K562 (cell line): ENCODE data around the gene GAB4. TPM values are rescaled to one million over a fixed set of nuclear protein-coding genes. Genes with fewer than 3 reads are reported as not detected.

Experiments used
- ATAC-seq: fragments of 200-7000 bp; cut with Tn5 transposase; 3 replicates; pipeline ENCODE4 v1.9.1; 2020; ENCODE audit warnings: moderate library complexity
- BruUV-seq: library from RNA; stranded (reverse); fragments of 400-500 nt; replicated peaks from 2 replicates; lab custom pipeline; 2021; lab: Mats Ljungman, UMichigan
- CTCF ChIA-PET: fragments of 300-600 bp; formaldehyde crosslinking; extraction: SDS; loops from one replicate; lab custom pipeline; 2021; ENCODE audit warnings: low intra/inter-chr PET ratio; lab: Yijun Ruan, JAX
- POLR2A ChIA-PET: fragments of 300-600, 350-650 bp; sonication (Branson Sonifier 250); formaldehyde crosslinking; extraction: SDS; loops from one replicate; lab custom pipeline; 2021; ENCODE audit warnings: antibody characterized with exemption, inconsistent platforms; lab: Yijun Ruan, JAX
- DNase-seq, 4 experiments: peaks; one replicate each; pipeline versions ENCODE4 v3.0.0 to v3.0.0-alpha.2; 2011 to 2018; ENCODE audit warnings: low spot score in 3 of 4, mixed read lengths in 3 of 4; ENCODE audit errors: extremely low read depth in 1 of 4
- FAIRE-seq: peaks from 2 replicates; lab custom pipeline; 2011; peaks lifted over from hg19 to GRCh38; lab: Jason Lieb, UNC
- H2AFZ ChIP-seq: 2 replicates; pipeline ENCODE4 v1.6.0; 2011; ENCODE audit warnings: low read depth, low read length, control low read depth, inconsistent platforms
- H3K27ac ChIP-seq: fragments of 200-600 bp; 3 replicates; pipeline ENCODE4 v1.8.0; 2011; ENCODE audit warnings: low read depth, mild to moderate bottlenecking, control low read depth, inconsistent platforms, low read length, moderate library complexity, mixed read lengths; ENCODE audit errors: extremely low read depth
- H3K27me3 ChIP-seq, 2 experiments: fragments of 300-600 bp in 1 of 2; 2 replicates in 1 of 2; 3 replicates in 1 of 2; pipeline versions ENCODE4 v1.6.0 to v1.8.0; 2011; ENCODE audit warnings: inconsistent platforms in 2 of 2, low read length in 2 of 2, mild to moderate bottlenecking in 1 of 2, mixed read lengths in 1 of 2, moderate library complexity in 1 of 2; ENCODE audit not compliant: control insufficient read depth in 2 of 2, insufficient read depth in 2 of 2
- H3K36me3 ChIP-seq: fragments of 300-600 bp; 3 replicates; pipeline ENCODE4 v1.8.0; 2011; ENCODE audit warnings: mild to moderate bottlenecking, low read length, inconsistent platforms; ENCODE audit not compliant: control insufficient read depth, insufficient read depth
- H3K4me1 ChIP-seq, 2 experiments: fragments of 200-600 bp in 1 of 2; replicated peaks in 1 of 2; 2 replicates in 1 of 2; 3 replicates in 1 of 2; pipeline versions ENCODE4 v1.5.1 to v1.8.0; 2011; ENCODE audit warnings: inconsistent platforms in 2 of 2, low read length in 2 of 2, mild to moderate bottlenecking in 1 of 2, mixed read lengths in 1 of 2, moderate library complexity in 1 of 2; ENCODE audit not compliant: control insufficient read depth in 2 of 2, insufficient read depth in 2 of 2
- H3K4me2 ChIP-seq: 2 replicates; pipeline ENCODE4 v1.6.1; 2011; ENCODE audit warnings: low read length, control low read depth, inconsistent platforms, mixed read lengths; ENCODE audit not compliant: insufficient read depth
- H3K4me3 ChIP-seq: fragments of 200-600 bp; sonication (generic), shearing (Covaris generic); 2 replicates; pipeline ENCODE4 v1.5.1; 2016; ENCODE audit warnings: control low read depth, inconsistent platforms
- H3K79me2 ChIP-seq: fragments of 200-600 bp; 3 replicates; pipeline ENCODE4 v1.8.0; 2011; ENCODE audit warnings: low read length, inconsistent platforms; ENCODE audit not compliant: control insufficient read depth, insufficient read depth
- H3K9ac ChIP-seq, 2 experiments: 2 replicates each; pipeline versions ENCODE4 v1.6.0 to v1.6.1; 2011; ENCODE audit warnings: low read depth in 2 of 2, low read length in 2 of 2, control low read depth in 1 of 2, inconsistent platforms in 1 of 2, mild to moderate bottlenecking in 1 of 2, mixed read lengths in 1 of 2; ENCODE audit not compliant: insufficient read depth in 1 of 2
- H3K9me1 ChIP-seq: one replicate; pipeline ENCODE4 v1.6.0; 2011; ENCODE audit warnings: inconsistent platforms, mild to moderate bottlenecking, low read length, moderate library complexity; ENCODE audit not compliant: control insufficient read depth, insufficient read depth
- H3K9me3 ChIP-seq: replicated peaks from 2 replicates; pipeline ENCODE4 v1.5.1; 2011; ENCODE audit warnings: low read depth, low read length, inconsistent platforms; ENCODE audit not compliant: control insufficient read depth, insufficient read depth
- H4K20me1 ChIP-seq: replicated peaks from 2 replicates; pipeline ENCODE4 v1.6.1; 2011; ENCODE audit warnings: low read length, inconsistent platforms, mixed read lengths; ENCODE audit not compliant: control insufficient read depth, insufficient read depth
- ARNT ChIP-seq, 2 experiments: fragments of 450-650 bp; IDR thresholded peaks; 2 replicates each; pipeline ENCODE4 v1.6.1; 2016; ENCODE audit warnings: mild to moderate bottlenecking in 1 of 2
- BMI1 ChIP-seq: fragments of 150-350 bp; IDR thresholded peaks from 2 replicates; pipeline ENCODE4 v1.6.1; 2014; ENCODE audit warnings: low read length
- CHCHD3 ChIP-seq: fragments of 250-450 bp; sonication (Bioruptor Pico); IDR thresholded peaks from 2 replicates; pipeline ENCODE4 v2.1.2; 2022; ENCODE audit warnings: mild to moderate bottlenecking
- CREB3L1 ChIP-seq: fragments of 450-650 bp; IDR thresholded peaks from 2 replicates; pipeline ENCODE4 v1.6.1; 2014; ENCODE audit warnings: low read depth, mild to moderate bottlenecking, moderate library complexity, borderline replicate concordance
- FOXP4 ChIP-seq: sonication (generic); formaldehyde crosslinking; IDR thresholded peaks from 2 replicates; pipeline ENCODE4 v1.8.0; 2022; ENCODE audit warnings: mild to moderate bottlenecking, missing genetic modification reagents, borderline replicate concordance
- HMGXB4 ChIP-seq: sonication (generic); formaldehyde crosslinking; IDR thresholded peaks from 2 replicates; pipeline ENCODE4 v1.8.1; 2023; ENCODE audit warnings: mild to moderate bottlenecking, missing genetic modification reagents
- NR2F6 ChIP-seq: fragments of 450-650 bp; formaldehyde crosslinking; IDR thresholded peaks from 2 replicates; pipeline ENCODE4 v1.4.0; 2020; ENCODE audit warnings: mild to moderate bottlenecking
- NUFIP1 ChIP-seq: fragments of 450-650 bp; IDR thresholded peaks from 2 replicates; pipeline ENCODE4 v1.6.1; 2018; ENCODE audit not compliant: partially characterized antibody
- PML ChIP-seq: IDR thresholded peaks from 2 replicates; pipeline ENCODE4 v1.6.1; 2012; ENCODE audit warnings: low read length, inconsistent platforms
- PTBP1 ChIP-seq: fragments of 200-400 bp; formaldehyde crosslinking; IDR thresholded peaks from 2 replicates; pipeline ENCODE4 v1.6.1; 2017; ENCODE audit warnings: low read depth, low read length
- RBM34 ChIP-seq: fragments of 200-400 bp; formaldehyde crosslinking; IDR thresholded peaks from 2 replicates; pipeline ENCODE4 v1.6.1; 2018; ENCODE audit warnings: low read length, borderline replicate concordance; ENCODE audit not compliant: insufficient read depth
- RNF2 ChIP-seq: sonication (generic); IDR thresholded peaks from 2 replicates; pipeline ENCODE4 v1.6.1; 2016
- ZNF24 ChIP-seq: fragments of 450-650 bp; IDR thresholded peaks from 2 replicates; pipeline ENCODE4 v1.6.1; 2016
- ZSCAN32 ChIP-seq: fragments of 450-650 bp; formaldehyde crosslinking; IDR thresholded peaks from 2 replicates; pipeline ENCODE4 v1.4.0; 2020; ENCODE audit warnings: mild to moderate bottlenecking, moderate library complexity
- WGBS: fragments of 100-300 bp; shearing (Covaris generic); methylation state at CpG from one replicate; pipeline ENCODE4 v1.1.6; 2016; ENCODE audit warnings: low coverage, mixed read lengths; ENCODE audit not compliant: insufficient coverage; ENCODE audit errors: missing lambda C conversion rate; 5-methylcytosine and 5-hydroxymethylcytosine counted together
- in situ Hi-C: fragments of 300-500 bp; cut with MboI; formaldehyde crosslinking; loops from 4 replicates; pipeline ENCODE4 v1.15.0; 2018; ENCODE audit warnings: inconsistent platforms, mixed read lengths
- intact Hi-C: fragments of 100-400 bp; cut with micrococcal nuclease; formaldehyde crosslinking; loops from 2 replicates; pipeline ENCODE4 v1.14.2; 2022
- polyA plus RNA-seq, 8 experiments: library from polyadenylated mRNA; depleted of rRNA in 4 of 8; stranded (reverse) in 5 of 8; unstranded in 3 of 8; fragments of >200 nt; fragmentation: Nextera tagmentation in 2 of 8; fragmentation: Illumina TruSeq in 1 of 8; extraction: Ambion mirVana in 2 of 8; extraction: Trizol in 1 of 8; gene quantifications; 2 replicates each; pipeline versions ENCODE4 v1.2.1 to v1.2.3, GENCODE V29; 2011 to 2014; ENCODE audit warnings: inconsistent platforms in 1 of 8, missing spikeins in 1 of 8
- total RNA-seq, 7 experiments: library from RNA; depleted of rRNA in 6 of 7; stranded (reverse); fragments of >200 nt in 6 of 7; fragmentation: Illumina TruSeq in 2 of 7; extraction: Trizol in 2 of 7; gene quantifications; 2 replicates each; pipeline versions ENCODE4 v1.2.1 to v1.2.3, GENCODE V29; 2011 to 2021; ENCODE audit warnings: low replicate concordance in 1 of 7
- TF ChIP-seq, protein P1 (sequence below): fragments of 450-650 bp; formaldehyde crosslinking; conservative IDR thresholded peaks from 2 replicates; pipeline ENCODE4 v1.4.0; 2022; ENCODE audit warnings: mild to moderate bottlenecking, missing genetic modification characterization

The GAB4 gene
- total and polyA plus RNA-seq, 9 of the 15 experiments (the other 6 are each of a cell fraction or from before 2014, with no cell fraction given) = 0.04 to 0.11 (median 0.04) TPM; not detected in 6

DNA sequence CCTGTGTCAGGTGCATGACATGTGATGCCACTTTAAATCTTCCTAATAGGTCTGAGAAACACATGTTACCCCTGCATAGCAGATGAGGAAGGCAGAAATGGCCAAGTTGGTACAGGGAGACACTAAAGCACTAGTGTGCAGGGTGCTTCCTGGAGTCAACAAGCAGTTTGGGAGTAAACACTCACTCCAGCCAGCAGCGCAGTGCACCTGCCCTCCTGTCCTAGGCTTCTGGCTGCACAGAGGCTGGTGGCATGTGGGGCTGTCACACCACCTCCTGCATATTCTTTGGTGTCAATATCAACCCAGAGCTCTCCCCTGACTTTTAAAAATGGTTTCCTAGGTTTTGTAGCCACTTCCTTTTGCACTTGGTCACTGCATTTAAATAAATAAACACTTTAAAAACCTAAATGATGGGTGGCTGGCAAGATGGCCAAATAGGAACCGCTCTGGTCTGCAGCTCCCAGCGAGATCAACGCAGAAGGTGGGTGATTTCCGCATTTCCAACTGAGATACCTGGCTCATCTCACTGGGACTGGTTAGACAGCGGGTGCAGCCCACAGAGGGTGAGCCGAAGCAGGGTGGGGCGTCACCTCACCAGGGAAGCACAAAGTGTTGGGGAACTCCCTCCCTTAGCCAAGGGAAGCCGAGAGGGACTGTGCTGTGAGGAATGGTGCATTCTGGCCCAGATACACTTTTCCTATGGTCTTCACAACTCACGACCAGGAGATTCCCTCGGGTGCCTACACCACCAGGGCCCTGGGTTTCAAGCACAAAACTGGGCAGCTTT lies 33.5 kb downstream of the GAB4 start:
- ChIA-PET CTCF (no interaction called here), POLR2A (interaction anchor here (0.7 kb wide), 1 partner anchor 13 kb away, joined by 3 read pairs; no protein-coding TSS in a partner anchor)
- Histone ChIP-seq H3K4me3 (no peak overlapping the region), H3K36me3 (no peaks in the 10 kb centered on the region), H4K20me1 (no peaks in the 10 kb centered on the region; the same call in 1 of the 2 replicates), H3K4me2 (no peak overlapping the region), H3K79me2 (no peaks in the 10 kb centered on the region), H3K27me3 (no peaks in the 10 kb centered on the region; a peak in 2 of 5 replicates), H2AFZ (0 out of 2 replicates have a peak overlapping the region, but pooled peaks have one; percentile 24), H3K9me3 (no peaks in the 10 kb centered on the region), H3K27ac (no peak overlapping the region), H3K4me1 (no peaks in the 10 kb centered on the region), H3K9ac (no peak overlapping the region), H3K9me1 (no peaks in the 10 kb centered on the region)
- in situ Hi-C loops = no loop called here
- no TSS peak for BruUV-seq
- no peak for FAIRE-seq
- peak; percentile 29; the same call in 2 of the 3 replicates for ATAC-seq
- DNase-seq = no peak
- 0% methylated on average over 11 of the region's 11 CpGs for WGBS
- intact Hi-C loops = no loop called here
- no peak for TF ChIP-seq RBM34
- no peak for TF ChIP-seq PTBP1
- no peak for TF ChIP-seq ARNT (IDR thresholded peaks at IDR 0.05)
- TF ChIP-seq, protein P1, sequence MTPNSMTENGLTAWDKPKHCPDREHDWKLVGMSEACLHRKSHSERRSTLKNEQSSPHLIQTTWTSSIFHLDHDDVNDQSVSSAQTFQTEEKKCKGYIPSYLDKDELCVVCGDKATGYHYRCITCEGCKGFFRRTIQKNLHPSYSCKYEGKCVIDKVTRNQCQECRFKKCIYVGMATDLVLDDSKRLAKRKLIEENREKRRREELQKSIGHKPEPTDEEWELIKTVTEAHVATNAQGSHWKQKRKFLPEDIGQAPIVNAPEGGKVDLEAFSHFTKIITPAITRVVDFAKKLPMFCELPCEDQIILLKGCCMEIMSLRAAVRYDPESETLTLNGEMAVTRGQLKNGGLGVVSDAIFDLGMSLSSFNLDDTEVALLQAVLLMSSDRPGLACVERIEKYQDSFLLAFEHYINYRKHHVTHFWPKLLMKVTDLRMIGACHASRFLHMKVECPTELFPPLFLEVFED (CRISPR knock-in tag) = no peak
- TF ChIP-seq RNF2 = no peak
- no peak for TF ChIP-seq FOXP4 (CRISPR knock-in tag)
- no peak for TF ChIP-seq NR2F6 (CRISPR knock-in tag)
- no peak for TF ChIP-seq CHCHD3
- TF ChIP-seq ZSCAN32 = no peak
- no peak for TF ChIP-seq HMGXB4 (CRISPR knock-in tag)
- TF ChIP-seq CREB3L1 = no peak
- TF ChIP-seq BMI1 = no peak
- TF ChIP-seq PML = no peak
- TF ChIP-seq ZNF24 = no peak
- no peak for TF ChIP-seq NUFIP1
